Kidney epithelial cell (primary cell): ENCODE data around the gene MAPRE3. TPM values are rescaled to one million over a fixed set of nuclear protein-coding genes. Genes with fewer than 3 reads are reported as not detected.
A peak's percentile ranks its signal among the peaks of the same experiment; 100 is the strongest.

Experiments used
- DNase-seq: peaks from one replicate; pipeline ENCODE4 v3.0.0-alpha.2; 2010; ENCODE audit warnings: low read depth
- H3K27me3 ChIP-seq: 2 replicates; pipeline ENCODE4 v1.6.0; 2011; ENCODE audit warnings: low read length; ENCODE audit not compliant: control insufficient read depth, insufficient read depth
- H3K36me3 ChIP-seq: 2 replicates; pipeline ENCODE4 v1.5.1; 2011; ENCODE audit warnings: low read length; ENCODE audit not compliant: control insufficient read depth, insufficient read depth
- H3K4me3 ChIP-seq: 2 replicates; pipeline ENCODE4 v1.5.1; 2011; ENCODE audit warnings: low read depth, mild to moderate bottlenecking, control low read depth, low read length
- total RNA-seq: library from RNA; depleted of rRNA; stranded (reverse); fragments of >200 nt; gene quantifications from 2 replicates; pipeline ENCODE4 v1.2.3, GENCODE V29; 2015
- TF ChIP-seq, protein P1 (sequence below): IDR thresholded peaks from 2 replicates; pipeline ENCODE4 v1.5.1; 2011; ENCODE audit warnings: mild to moderate bottlenecking, moderate library complexity, low read length, control low read depth, inconsistent platforms; ENCODE audit not compliant: insufficient read depth, poor library complexity, severe bottlenecking

Gene MAPRE3
- total RNA-seq, 1 donor from 2014 or later, result 4.6 TPM

DNA sequence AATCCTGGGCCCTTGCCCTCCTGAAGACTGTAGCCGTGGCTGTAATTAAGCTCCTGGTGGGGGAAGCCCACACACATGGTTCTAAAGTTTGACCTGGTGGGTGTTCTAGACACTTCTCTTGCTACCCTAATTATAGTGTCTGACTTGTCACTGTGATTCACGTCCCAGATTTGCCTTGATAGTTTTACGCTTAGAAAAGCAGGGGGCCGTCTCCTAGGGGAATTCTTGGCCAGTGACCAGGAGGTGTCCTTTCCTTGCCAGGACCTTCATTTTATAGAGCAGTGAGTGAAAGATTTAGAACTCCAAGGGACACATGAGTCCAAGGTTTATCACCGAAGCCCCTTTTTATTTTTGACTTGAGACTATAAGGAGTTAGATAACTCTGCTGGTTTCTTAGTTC, 71.3 kb downstream of the MAPRE3 start:
- TF ChIP-seq, protein P1, sequence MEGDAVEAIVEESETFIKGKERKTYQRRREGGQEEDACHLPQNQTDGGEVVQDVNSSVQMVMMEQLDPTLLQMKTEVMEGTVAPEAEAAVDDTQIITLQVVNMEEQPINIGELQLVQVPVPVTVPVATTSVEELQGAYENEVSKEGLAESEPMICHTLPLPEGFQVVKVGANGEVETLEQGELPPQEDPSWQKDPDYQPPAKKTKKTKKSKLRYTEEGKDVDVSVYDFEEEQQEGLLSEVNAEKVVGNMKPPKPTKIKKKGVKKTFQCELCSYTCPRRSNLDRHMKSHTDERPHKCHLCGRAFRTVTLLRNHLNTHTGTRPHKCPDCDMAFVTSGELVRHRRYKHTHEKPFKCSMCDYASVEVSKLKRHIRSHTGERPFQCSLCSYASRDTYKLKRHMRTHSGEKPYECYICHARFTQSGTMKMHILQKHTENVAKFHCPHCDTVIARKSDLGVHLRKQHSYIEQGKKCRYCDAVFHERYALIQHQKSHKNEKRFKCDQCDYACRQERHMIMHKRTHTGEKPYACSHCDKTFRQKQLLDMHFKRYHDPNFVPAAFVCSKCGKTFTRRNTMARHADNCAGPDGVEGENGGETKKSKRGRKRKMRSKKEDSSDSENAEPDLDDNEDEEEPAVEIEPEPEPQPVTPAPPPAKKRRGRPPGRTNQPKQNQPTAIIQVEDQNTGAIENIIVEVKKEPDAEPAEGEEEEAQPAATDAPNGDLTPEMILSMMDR, result no peak
- DNase-seq, result no peak
- no peaks in the 10 kb centered on the region for H3K27me3 ChIP-seq
- peaks cover 2% of the 10 kb centered on the region for H3K36me3 ChIP-seq
- H3K4me3 ChIP-seq, result no peak overlapping the region

DNA sequence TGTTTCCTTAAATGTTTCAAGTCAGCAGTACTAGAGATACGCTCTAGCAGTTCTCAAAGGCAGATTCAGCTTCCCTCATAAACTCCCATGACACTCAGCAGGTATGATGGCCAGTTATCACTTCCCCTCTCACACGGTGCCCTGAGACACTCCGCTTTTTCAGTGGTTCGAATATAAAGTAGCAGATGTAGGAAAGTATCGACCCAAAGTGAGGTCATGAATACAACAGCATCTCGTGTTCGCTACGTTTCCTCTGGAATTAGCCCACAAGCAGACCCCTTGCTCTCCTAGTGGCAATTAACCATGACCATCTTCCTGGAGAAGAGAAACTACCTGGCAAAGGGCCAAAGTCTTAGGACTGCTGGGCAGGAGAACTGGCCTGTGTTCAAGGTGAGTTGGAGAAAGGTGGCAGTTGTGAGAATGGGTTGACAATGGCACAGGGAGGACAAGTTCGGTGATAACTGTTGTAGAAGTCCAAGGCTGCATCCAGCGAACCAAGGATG, 71.8 kb downstream of the MAPRE3 start:
- Histone ChIP-seq H3K4me3 (no peak overlapping the region), H3K27me3 (no peaks in the 10 kb centered on the region), H3K36me3 (peaks cover 2% of the 10 kb centered on the region)
- TF ChIP-seq, protein P1, result no peak
- no peak for DNase-seq

- Histone ChIP-seq H3K4me3 (no peak overlapping the region), H3K36me3 (peaks cover 2% of the 10 kb centered on the region), H3K27me3 (no peaks in the 10 kb centered on the region)
- TF ChIP-seq, protein P1, result no peak
- no peak for DNase-seq
Measured at GRCh38 chr2:27042985-27043634, 72.7 kb downstream of the MAPRE3 start.

GRCh38 chr2:27049422-27050280, 79.2 kb downstream of the MAPRE3 start:
- Histone ChIP-seq H3K36me3 (no peaks in the 10 kb centered on the region), H3K4me3 (peak overlapping the region; percentile 74), H3K27me3 (no peaks in the 10 kb centered on the region)
- TF ChIP-seq, protein P1, result no peak
- DNase-seq, result no peak

DNA sequence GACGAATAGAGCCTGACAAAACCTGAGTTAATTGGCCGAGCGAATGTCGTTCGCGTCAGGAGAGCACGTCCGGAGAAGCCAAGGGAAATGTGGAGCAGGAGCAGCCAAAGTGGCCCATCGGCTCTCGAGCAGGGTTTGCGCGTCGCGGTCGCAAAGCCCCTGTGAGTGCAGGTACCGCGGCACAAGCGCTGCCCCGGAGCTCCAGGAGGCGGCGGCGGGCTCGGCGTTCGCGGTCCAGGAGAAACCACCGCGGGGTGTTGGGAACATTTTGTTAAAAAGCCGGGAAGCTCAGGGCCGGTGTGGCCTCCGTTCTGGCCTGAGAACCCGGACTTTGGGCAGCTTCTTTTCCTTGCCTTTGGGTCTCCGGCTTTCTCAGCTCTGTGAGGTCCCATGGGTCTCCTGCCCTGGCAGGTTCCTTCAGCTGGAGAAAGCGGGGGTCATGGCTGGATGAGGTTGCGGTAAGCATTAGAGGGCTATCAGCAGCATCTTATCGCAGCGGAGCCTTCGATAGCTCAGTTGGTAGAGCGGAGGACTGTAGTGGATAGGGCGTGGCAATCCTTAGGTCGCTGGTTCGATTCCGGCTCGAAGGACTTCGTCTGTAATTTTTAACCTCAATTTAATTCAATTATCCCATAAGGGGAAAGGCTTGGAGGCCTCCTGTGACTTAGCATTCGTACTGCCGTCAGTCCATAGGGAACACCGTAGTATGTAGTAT, 80.0 kb downstream of the MAPRE3 start:
- Histone ChIP-seq H3K4me3 (peak overlapping the region; percentile 74), H3K36me3 (no peaks in the 10 kb centered on the region), H3K27me3 (no peaks in the 10 kb centered on the region)
- DNase-seq, result peak; percentile 64
- TF ChIP-seq, protein P1, result peak; percentile 33
